Type B pancreatic cell (in vitro differentiated cells): Measurements from ENCODE around the gene MYO18B. TPM values are rescaled to one million over a fixed set of nuclear protein-coding genes. Genes with fewer than 3 reads are reported as not detected.

Source experiments
- DNase-seq: peaks from one replicate; pipeline ENCODE4 v3.0.0; 2021; ENCODE audit warnings: mixed read lengths; ENCODE audit not compliant: unreplicated experiment; ENCODE audit errors: extremely low spot score
- H3K27ac Mint-ChIP-seq: 2 replicates; pipeline ENCODE4 v1.8.0; 2021; ENCODE audit warnings: mild to moderate bottlenecking, mixed read lengths
- H3K27me3 Mint-ChIP-seq: 2 replicates; pipeline ENCODE4 v1.8.0; 2021; ENCODE audit warnings: mixed read lengths
- H3K36me3 Mint-ChIP-seq: 2 replicates; pipeline ENCODE4 v1.8.0; 2021; ENCODE audit warnings: mixed read lengths
- H3K4me1 Mint-ChIP-seq: one replicate; pipeline ENCODE4 v1.8.0; 2021; ENCODE audit warnings: mixed read lengths; ENCODE audit not compliant: unreplicated experiment
- H3K4me3 Mint-ChIP-seq: 2 replicates; pipeline ENCODE4 v1.8.0; 2021; ENCODE audit warnings: mild to moderate bottlenecking, mixed read lengths
- H3K9me3 Mint-ChIP-seq: 2 replicates; pipeline ENCODE4 v1.8.0; 2021; ENCODE audit warnings: mixed read lengths
- total RNA-seq: library from RNA; stranded (reverse); gene quantifications from 2 replicates; pipeline ENCODE4 v1.2.1, GENCODE V29; 2021; ENCODE audit warnings: low replicate concordance
- TF ChIP-seq, protein P1 (sequence below): fragments of 200-600 bp; sonication (generic); conservative IDR thresholded peaks from 2 replicates; pipeline ENCODE4 v1.5.0; 2021; ENCODE audit warnings: antibody characterized with exemption, mild to moderate bottlenecking

The MYO18B gene
- total RNA-seq, 1 donor from 2014 or later, result 0.10 TPM

GRCh38 chr22:25748140-25748539 is 6.2 kb downstream of the MYO18B start:
- Mint-ChIP-seq H3K36me3 (no peaks in the 10 kb centered on the region), H3K4me3 (no peak overlapping the region), H3K9me3 (no peaks in the 10 kb centered on the region), H3K4me1 (no peaks in the 10 kb centered on the region), H3K27ac (no peak overlapping the region), H3K27me3 (peaks cover 30% of the 10 kb centered on the region)
- DNase-seq, result no peak
- TF ChIP-seq, protein P1, sequence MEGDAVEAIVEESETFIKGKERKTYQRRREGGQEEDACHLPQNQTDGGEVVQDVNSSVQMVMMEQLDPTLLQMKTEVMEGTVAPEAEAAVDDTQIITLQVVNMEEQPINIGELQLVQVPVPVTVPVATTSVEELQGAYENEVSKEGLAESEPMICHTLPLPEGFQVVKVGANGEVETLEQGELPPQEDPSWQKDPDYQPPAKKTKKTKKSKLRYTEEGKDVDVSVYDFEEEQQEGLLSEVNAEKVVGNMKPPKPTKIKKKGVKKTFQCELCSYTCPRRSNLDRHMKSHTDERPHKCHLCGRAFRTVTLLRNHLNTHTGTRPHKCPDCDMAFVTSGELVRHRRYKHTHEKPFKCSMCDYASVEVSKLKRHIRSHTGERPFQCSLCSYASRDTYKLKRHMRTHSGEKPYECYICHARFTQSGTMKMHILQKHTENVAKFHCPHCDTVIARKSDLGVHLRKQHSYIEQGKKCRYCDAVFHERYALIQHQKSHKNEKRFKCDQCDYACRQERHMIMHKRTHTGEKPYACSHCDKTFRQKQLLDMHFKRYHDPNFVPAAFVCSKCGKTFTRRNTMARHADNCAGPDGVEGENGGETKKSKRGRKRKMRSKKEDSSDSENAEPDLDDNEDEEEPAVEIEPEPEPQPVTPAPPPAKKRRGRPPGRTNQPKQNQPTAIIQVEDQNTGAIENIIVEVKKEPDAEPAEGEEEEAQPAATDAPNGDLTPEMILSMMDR, result no peak

DNA sequence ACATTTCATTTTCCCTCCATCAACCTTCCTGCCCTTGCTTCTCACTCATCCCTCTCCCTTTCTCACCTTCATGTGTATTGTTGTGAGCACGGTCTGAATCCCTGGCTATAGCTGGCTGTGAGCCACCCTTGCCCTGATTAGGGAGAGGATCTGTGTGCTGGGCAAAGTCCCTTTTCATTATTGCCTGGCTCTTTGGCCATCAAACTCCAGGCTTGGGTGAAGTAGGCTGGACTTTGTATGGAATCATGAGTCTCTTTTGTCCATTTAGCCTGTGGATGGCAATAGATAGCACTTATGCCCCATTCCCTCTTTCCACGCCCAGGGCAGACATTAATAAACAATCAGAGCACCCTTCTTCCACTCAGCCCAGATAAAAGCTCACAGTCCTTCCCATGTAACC is 6.7 kb downstream of the MYO18B start:
- H3K4me1 Mint-ChIP-seq, result no peaks in the 10 kb centered on the region
- peaks cover 30% of the 10 kb centered on the region for H3K27me3 Mint-ChIP-seq
- H3K9me3 Mint-ChIP-seq, result no peaks in the 10 kb centered on the region
- TF ChIP-seq, protein P1, result no peak
- no peaks in the 10 kb centered on the region for H3K36me3 Mint-ChIP-seq
- DNase-seq, result no peak
- H3K27ac Mint-ChIP-seq, result no peak overlapping the region
- H3K4me3 Mint-ChIP-seq, result no peak overlapping the region

DNA sequence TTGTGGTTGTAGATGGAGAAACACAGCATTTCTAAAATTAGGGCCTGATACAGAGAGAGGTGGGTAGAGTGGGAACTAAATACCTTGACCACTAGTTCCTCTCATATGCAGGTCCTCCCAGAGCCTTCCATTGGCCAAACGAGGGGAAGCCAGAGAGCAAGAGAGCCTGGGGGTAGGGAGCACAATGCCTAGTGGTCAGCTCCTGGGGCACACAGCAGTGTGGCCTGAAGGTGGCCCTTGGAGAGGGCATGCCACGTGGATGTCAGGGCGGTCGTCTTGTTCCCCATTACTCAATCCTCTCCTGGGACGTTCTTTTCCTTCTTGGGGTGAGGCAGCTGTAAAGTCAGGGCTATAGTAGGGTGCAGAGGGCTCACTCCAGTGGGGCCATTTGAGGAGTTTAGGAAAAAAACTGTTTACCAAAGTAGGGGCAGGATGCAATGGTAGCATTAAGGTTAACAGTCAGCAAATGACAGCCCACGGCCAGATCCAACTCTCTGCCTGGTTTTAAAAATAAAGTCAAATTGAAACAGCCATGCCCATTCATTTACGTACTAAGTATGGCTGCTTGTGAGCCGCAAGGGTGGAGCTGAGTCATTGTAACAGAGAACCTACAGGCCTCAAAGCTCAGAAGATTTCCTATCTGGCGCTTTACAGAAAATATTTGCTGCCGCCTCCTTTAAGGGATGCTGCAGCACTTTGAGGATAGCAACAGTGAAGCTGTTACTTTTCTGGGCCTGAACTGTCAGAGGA is 7.6 kb downstream of the MYO18B start:
- TF ChIP-seq, protein P1, result no peak
- no peak for DNase-seq
- H3K27ac Mint-ChIP-seq, result no peak overlapping the region
- H3K4me3 Mint-ChIP-seq, result no peak overlapping the region
- no peaks in the 10 kb centered on the region for H3K4me1 Mint-ChIP-seq
- no peaks in the 10 kb centered on the region for H3K36me3 Mint-ChIP-seq
- peaks cover 33% of the 10 kb centered on the region for H3K27me3 Mint-ChIP-seq
- H3K9me3 Mint-ChIP-seq, result no peaks in the 10 kb centered on the region

DNA sequence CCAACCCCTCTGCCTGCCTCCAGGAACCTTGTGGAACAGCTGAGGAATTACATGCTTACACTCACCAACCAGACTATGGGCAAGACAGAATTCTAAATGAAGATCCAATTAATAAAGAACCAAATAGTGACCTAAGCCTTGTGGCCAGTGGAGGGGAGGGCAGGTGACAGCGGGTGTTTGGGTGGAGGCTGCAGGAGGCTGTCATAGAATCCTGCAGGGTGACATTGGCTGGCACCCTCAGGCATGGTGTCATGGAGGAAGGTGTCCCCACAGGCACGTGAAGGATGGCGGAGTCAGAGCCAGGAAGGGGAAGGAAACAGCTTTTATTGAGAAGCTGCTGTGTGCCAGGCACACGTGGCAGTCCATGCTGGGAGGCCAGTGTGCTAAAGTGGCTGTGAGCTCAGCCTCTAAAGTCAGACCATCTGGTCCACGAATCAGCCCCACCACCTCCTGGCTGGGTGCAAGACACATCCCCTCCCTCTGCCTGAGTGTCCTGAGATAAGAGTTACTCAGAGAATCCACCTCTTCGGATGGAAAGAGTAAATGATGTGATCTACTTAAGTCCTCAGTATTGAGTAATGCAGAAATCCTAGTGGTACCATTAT is 8.7 kb downstream of the MYO18B start:
- H3K27ac Mint-ChIP-seq, result peak overlapping the region; percentile 29
- DNase-seq, result no peak
- H3K4me1 Mint-ChIP-seq, result no peaks in the 10 kb centered on the region
- H3K36me3 Mint-ChIP-seq, result no peaks in the 10 kb centered on the region
- no peaks in the 10 kb centered on the region for H3K9me3 Mint-ChIP-seq
- H3K27me3 Mint-ChIP-seq, result peaks cover 29% of the 10 kb centered on the region
- TF ChIP-seq, protein P1, result no peak
- no peak overlapping the region for H3K4me3 Mint-ChIP-seq

GRCh38 chr22:25751174-25751581 is 9.2 kb downstream of the MYO18B start:
- Mint-ChIP-seq H3K4me3 (no peak overlapping the region), H3K4me1 (no peaks in the 10 kb centered on the region), H3K36me3 (no peaks in the 10 kb centered on the region), H3K9me3 (no peaks in the 10 kb centered on the region), H3K27ac (no peak overlapping the region), H3K27me3 (peaks cover 29% of the 10 kb centered on the region)
- TF ChIP-seq, protein P1, result no peak
- DNase-seq, result no peak
